GM18868 (cell line): Measurements from ENCODE around the gene GID8.

Experiments used
- ATAC-seq: cut with Tn5 transposase; IDR thresholded peaks from one replicate; pipeline ENCODE4 v1.9.1; 2021; ENCODE audit warnings: mild to moderate bottlenecking, moderate library complexity; ENCODE audit not compliant: unreplicated experiment

Gene GID8

GRCh38 chr20:62968378-62969178, 30.6 kb downstream of the GID8 start:
- no peak for ATAC-seq

GRCh38 chr20:62969179-62969760, 31.3 kb downstream of the GID8 start:
- ATAC-seq, result no peak

- no peak for ATAC-seq
Measured at GRCh38 chr20:62969939-62970306, 32.0 kb downstream of the GID8 start.

- no peak for ATAC-seq
Measured at GRCh38 chr20:62970307-62971210, 32.6 kb downstream of the GID8 start.

GRCh38 chr20:62971211-62971949, 33.4 kb downstream of the GID8 start:
- no peak for ATAC-seq

- ATAC-seq, result peak; percentile 83
Measured at GRCh38 chr20:62971950-62972844, 34.2 kb downstream of the GID8 start.

GRCh38 chr20:62972845-62973745, 35.1 kb downstream of the GID8 start:
- no peak for ATAC-seq

- no peak for ATAC-seq
Measured at GRCh38 chr20:62975251-62975760, 37.4 kb downstream of the GID8 start.

- no peak for ATAC-seq
Measured at GRCh38 chr20:62975812-62976508, 38.0 kb downstream of the GID8 start.

GRCh38 chr20:62976886-62977285, 38.9 kb downstream of the GID8 start:
- ATAC-seq, result no peak

GRCh38 chr20:62977613-62978560, 39.9 kb downstream of the GID8 start:
- ATAC-seq, result peak; percentile 68

- ATAC-seq, result no peak
Measured at GRCh38 chr20:62978561-62978943, 40.6 kb downstream of the GID8 start.

GRCh38 chr20:62979310-62979709, 41.4 kb downstream of the GID8 start:
- ATAC-seq, result no peak

GRCh38 chr20:62979876-62980373, 42.0 kb downstream of the GID8 start:
- no peak for ATAC-seq

GRCh38 chr20:62980380-62980960, 42.5 kb downstream of the GID8 start:
- no peak for ATAC-seq

GRCh38 chr20:62980970-62981369, 43.0 kb downstream of the GID8 start:
- no peak for ATAC-seq
